Liver (tissue), 9 donors: ENCODE results near the gene TRPC4AP. TPM values are rescaled to one million over a fixed set of nuclear protein-coding genes. Genes with fewer than 3 reads are reported as not detected.

Experiments used
- DNase-seq: peaks from one replicate; pipeline ENCODE4 v3.0.0-alpha.2; 2017; ENCODE audit warnings: low spot score
- H3K27ac ChIP-seq, 2 donors: one replicate each; pipeline ENCODE4 v1.7.0; 2013; ENCODE audit warnings: inconsistent platforms in 2 of 2, low read length in 2 of 2, control low read depth in 1 of 2, low read depth in 1 of 2, mild to moderate bottlenecking in 1 of 2
- H3K27me3 ChIP-seq, 4 donors: one replicate each; pipeline versions ENCODE4 v1.6.1 to v1.7.0; 2013; ENCODE audit warnings: low read length in 3 of 4, inconsistent platforms in 1 of 4, mild to moderate bottlenecking in 1 of 4, moderate library complexity in 1 of 4; ENCODE audit not compliant: control insufficient read depth in 4 of 4, insufficient read depth in 4 of 4
- H3K36me3 ChIP-seq, 4 donors: one replicate each; pipeline versions ENCODE4 v1.6.1 to v1.7.0; 2013; ENCODE audit warnings: low read length in 3 of 4, mild to moderate bottlenecking in 3 of 4, low read depth in 1 of 4, moderate library complexity in 1 of 4; ENCODE audit not compliant: control insufficient read depth in 4 of 4, insufficient read depth in 3 of 4
- H3K4me1 ChIP-seq, 4 donors: one replicate each; pipeline versions ENCODE4 v1.6.1 to v1.7.0; 2013; ENCODE audit warnings: low read length in 3 of 4, mild to moderate bottlenecking in 3 of 4, moderate library complexity in 1 of 4; ENCODE audit not compliant: control insufficient read depth in 4 of 4, insufficient read depth in 4 of 4
- H3K4me3 ChIP-seq, 3 donors: one replicate each; pipeline versions ENCODE4 v1.6.1 to v1.7.0; 2013; ENCODE audit warnings: low read length in 3 of 3, control low read depth in 1 of 3, low read depth in 1 of 3, mild to moderate bottlenecking in 1 of 3
- H3K9ac ChIP-seq, 2 donors: one replicate each; pipeline ENCODE4 v1.7.0; 2013; ENCODE audit warnings: low read length in 2 of 2, mild to moderate bottlenecking in 2 of 2, moderate library complexity in 2 of 2, control low read depth in 1 of 2, low read depth in 1 of 2
- H3K9me3 ChIP-seq, 4 donors: one replicate each; pipeline versions ENCODE4 v1.6.1 to v1.7.0; 2013; ENCODE audit warnings: low read length in 3 of 4; ENCODE audit not compliant: control insufficient read depth in 4 of 4
- CTCF ChIP-seq: fragments of 150-350 bp; IDR thresholded peaks from 2 replicates; pipeline ENCODE4 v1.5.1; 2017; ENCODE audit warnings: improper control_type of control experiment, low read depth, low read length; ENCODE audit not compliant: missing input control
- FOXA1 ChIP-seq: IDR thresholded peaks from 2 replicates; pipeline ENCODE4 v1.6.1; 2016; ENCODE audit warnings: antibody characterized with exemption
- FOXA2 ChIP-seq: IDR thresholded peaks from 2 replicates; pipeline ENCODE4 v1.6.1; 2016; ENCODE audit warnings: antibody characterized with exemption
- GABPA ChIP-seq, 2 donors: IDR thresholded peaks in 1 of 2; conservative IDR thresholded peaks in 1 of 2; 2 replicates each; pipeline ENCODE4 v1.6.1; 2016; ENCODE audit warnings: antibody characterized with exemption in 2 of 2, mild to moderate bottlenecking in 1 of 2, moderate library complexity in 1 of 2
- HNF4A ChIP-seq, 2 donors: conservative IDR thresholded peaks; 2 replicates each; pipeline ENCODE4 v1.6.1; 2016; ENCODE audit warnings: antibody characterized with exemption in 2 of 2, mild to moderate bottlenecking in 2 of 2
- HNF4G ChIP-seq: IDR thresholded peaks from 2 replicates; pipeline ENCODE4 v1.6.1; 2016; ENCODE audit warnings: antibody characterized with exemption
- JUND ChIP-seq, 2 donors: IDR thresholded peaks; 2 replicates each; pipeline ENCODE4 v1.6.1; 2016; ENCODE audit warnings: antibody characterized with exemption in 2 of 2
- NR2F2 ChIP-seq: IDR thresholded peaks from 2 replicates; pipeline ENCODE4 v1.6.1; 2016; ENCODE audit warnings: antibody characterized with exemption
- RAD21 ChIP-seq, 2 donors: IDR thresholded peaks; 2 replicates each; pipeline ENCODE4 v1.6.1; 2016; ENCODE audit warnings: antibody characterized with exemption in 2 of 2, mild to moderate bottlenecking in 2 of 2
- RXRA ChIP-seq, 2 donors: IDR thresholded peaks; 2 replicates each; pipeline ENCODE4 v1.6.1; 2017 to 2018; ENCODE audit warnings: antibody characterized with exemption in 2 of 2, mild to moderate bottlenecking in 1 of 2
- SP1 ChIP-seq: IDR thresholded peaks from 2 replicates; pipeline ENCODE4 v1.6.1; 2018; ENCODE audit warnings: antibody characterized with exemption, mild to moderate bottlenecking
- TAF1 ChIP-seq: conservative IDR thresholded peaks from 2 replicates; pipeline ENCODE4 v1.6.1; 2016; ENCODE audit warnings: antibody characterized with exemption, mild to moderate bottlenecking
- YY1 ChIP-seq: IDR thresholded peaks from 2 replicates; pipeline ENCODE4 v1.6.1; 2016; ENCODE audit warnings: antibody characterized with exemption, mild to moderate bottlenecking
- ZBTB33 ChIP-seq: IDR thresholded peaks from 2 replicates; pipeline ENCODE4 v1.6.1; 2016; ENCODE audit warnings: antibody characterized with exemption
- WGBS: extraction: QIAGEN DNeasy Blood & Tissue Kit; methylation state at CpG from one replicate; pipeline ENCODE4 v1.1.7; 2013; 5-methylcytosine and 5-hydroxymethylcytosine counted together
- polyA plus RNA-seq, 2 donors: library from polyadenylated mRNA; stranded (reverse) in 1 of 2; unstranded in 1 of 2; fragments of 200-250 nt in 1 of 2; fragments of >200 nt in 1 of 2; fragmentation: Nextera tagmentation in 1 of 2; extraction: Ambion mirVana in 1 of 2; gene quantifications; one replicate each; pipeline versions ENCODE4 v1.2.1 to v1.2.3, GENCODE V29; 2013 to 2015
- total RNA-seq, 2 donors: library from RNA; depleted of rRNA; stranded (reverse); fragments of >200 nt; gene quantifications; one replicate each; pipeline ENCODE4 v1.2.3, GENCODE V29; 2014
- TF ChIP-seq, protein P1 (sequence below): IDR thresholded peaks from 2 replicates; pipeline ENCODE4 v1.6.1; 2016; ENCODE audit warnings: antibody characterized with exemption
- TF ChIP-seq, protein P2 (sequence below): IDR thresholded peaks from 2 replicates; pipeline ENCODE4 v1.6.1; 2016; ENCODE audit warnings: antibody characterized with exemption, mild to moderate bottlenecking
- TF ChIP-seq, protein P3 (sequence below): IDR thresholded peaks from 2 replicates; pipeline ENCODE4 v1.6.1; 2016; ENCODE audit warnings: antibody characterized with exemption
- donor health status: healthy.
- donor health status: healthy.
- donor health status: healthy.
- donor health status: healthy.
- donor health status: healthy.

TRPC4AP gene
- total and polyA plus RNA-seq, 4 donors, result 26.3 to 57.2 (median 33.8) TPM

DNA sequence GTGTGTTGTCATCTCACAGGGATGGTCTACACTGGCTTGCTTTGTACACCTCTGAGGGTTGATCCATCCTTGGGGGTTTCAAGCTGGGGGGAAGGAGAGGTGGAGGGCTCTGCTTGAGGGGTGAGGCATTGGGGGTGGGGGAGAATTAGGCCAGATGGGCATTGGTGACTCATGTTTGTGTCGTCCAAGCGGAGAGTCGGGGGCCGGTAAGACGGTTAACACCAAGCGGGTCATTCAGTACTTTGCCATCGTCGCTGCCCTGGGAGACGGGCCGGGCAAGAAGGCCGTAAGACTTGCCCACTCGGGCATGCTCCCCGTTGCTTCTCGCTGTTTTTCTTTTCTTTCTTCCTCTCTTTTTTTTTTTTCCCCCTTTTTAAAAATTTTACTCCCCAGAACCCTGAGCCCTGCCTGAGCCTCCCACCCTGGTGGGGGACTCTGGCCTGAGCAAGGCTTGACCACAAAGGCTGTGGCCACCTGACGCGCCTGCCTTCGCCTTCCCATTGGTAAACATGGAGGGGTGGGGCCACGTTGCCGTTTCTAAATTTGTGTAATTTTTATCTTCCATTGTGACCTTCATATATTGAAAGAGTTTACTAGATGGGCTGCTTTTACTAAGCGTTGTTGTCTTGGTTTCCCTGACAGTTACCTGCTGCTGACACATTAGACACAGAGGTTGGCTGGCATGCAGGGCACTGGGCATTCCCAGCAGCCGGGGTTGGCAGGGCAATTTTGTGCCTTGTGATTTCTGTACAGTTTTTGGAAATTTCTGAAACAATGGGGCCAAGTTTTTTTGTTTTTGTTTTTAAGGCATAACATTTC, 110.1 kb downstream of the TRPC4AP start:
- H3K9ac ChIP-seq, result no peak overlapping the region
- H3K36me3 ChIP-seq, result no peaks in the 10 kb centered on the region
- peaks cover 0 to 2% (median 0%) of the 10 kb centered on the region in 4 donors for H3K27me3 ChIP-seq
- no peak for DNase-seq
- H3K27ac ChIP-seq, result no peak overlapping the region
- WGBS, result 91% methylated on average over 21 of the region's 21 CpGs
- H3K9me3 ChIP-seq, result no peaks in the 10 kb centered on the region
- H3K4me1 ChIP-seq, result no peaks in the 10 kb centered on the region
- no peak for TF ChIP-seq SP1
- no peak for TF ChIP-seq HNF4G
- no peak for TF ChIP-seq NR2F2
- TF ChIP-seq, protein P1, sequence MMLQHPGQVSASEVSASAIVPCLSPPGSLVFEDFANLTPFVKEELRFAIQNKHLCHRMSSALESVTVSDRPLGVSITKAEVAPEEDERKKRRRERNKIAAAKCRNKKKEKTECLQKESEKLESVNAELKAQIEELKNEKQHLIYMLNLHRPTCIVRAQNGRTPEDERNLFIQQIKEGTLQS, result no peak
- TF ChIP-seq GABPA (IDR thresholded peaks at IDR 0.05 in 1 of 2, conservative IDR thresholded peaks at IDR 0.05 in 1 of 2), result no peak
- TF ChIP-seq TAF1, result no peak
- TF ChIP-seq JUND (IDR thresholded peaks at IDR 0.05), result no peak
- no peak for TF ChIP-seq ZBTB33
- TF ChIP-seq FOXA2, result no peak
- TF ChIP-seq, protein P2, sequence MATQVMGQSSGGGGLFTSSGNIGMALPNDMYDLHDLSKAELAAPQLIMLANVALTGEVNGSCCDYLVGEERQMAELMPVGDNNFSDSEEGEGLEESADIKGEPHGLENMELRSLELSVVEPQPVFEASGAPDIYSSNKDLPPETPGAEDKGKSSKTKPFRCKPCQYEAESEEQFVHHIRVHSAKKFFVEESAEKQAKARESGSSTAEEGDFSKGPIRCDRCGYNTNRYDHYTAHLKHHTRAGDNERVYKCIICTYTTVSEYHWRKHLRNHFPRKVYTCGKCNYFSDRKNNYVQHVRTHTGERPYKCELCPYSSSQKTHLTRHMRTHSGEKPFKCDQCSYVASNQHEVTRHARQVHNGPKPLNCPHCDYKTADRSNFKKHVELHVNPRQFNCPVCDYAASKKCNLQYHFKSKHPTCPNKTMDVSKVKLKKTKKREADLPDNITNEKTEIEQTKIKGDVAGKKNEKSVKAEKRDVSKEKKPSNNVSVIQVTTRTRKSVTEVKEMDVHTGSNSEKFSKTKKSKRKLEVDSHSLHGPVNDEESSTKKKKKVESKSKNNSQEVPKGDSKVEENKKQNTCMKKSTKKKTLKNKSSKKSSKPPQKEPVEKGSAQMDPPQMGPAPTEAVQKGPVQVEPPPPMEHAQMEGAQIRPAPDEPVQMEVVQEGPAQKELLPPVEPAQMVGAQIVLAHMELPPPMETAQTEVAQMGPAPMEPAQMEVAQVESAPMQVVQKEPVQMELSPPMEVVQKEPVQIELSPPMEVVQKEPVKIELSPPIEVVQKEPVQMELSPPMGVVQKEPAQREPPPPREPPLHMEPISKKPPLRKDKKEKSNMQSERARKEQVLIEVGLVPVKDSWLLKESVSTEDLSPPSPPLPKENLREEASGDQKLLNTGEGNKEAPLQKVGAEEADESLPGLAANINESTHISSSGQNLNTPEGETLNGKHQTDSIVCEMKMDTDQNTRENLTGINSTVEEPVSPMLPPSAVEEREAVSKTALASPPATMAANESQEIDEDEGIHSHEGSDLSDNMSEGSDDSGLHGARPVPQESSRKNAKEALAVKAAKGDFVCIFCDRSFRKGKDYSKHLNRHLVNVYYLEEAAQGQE, result no peak
- TF ChIP-seq FOXA1, result no peak
- H3K4me3 ChIP-seq, result no peak overlapping the region

GRCh38 chr20:34980543-34981233, 111.9 kb downstream of the TRPC4AP start:
- DNase-seq, result no peak
- no peak overlapping the region for H3K27ac ChIP-seq
- 95% methylated on average over 22 of the region's 22 CpGs for WGBS
- TF ChIP-seq SP1 (no peak), CTCF (no peak), NR2F2 (no peak), FOXA2 (no peak), HNF4A (conservative IDR thresholded peaks at IDR 0.05) (no peak), HNF4G (no peak), RXRA (IDR thresholded peaks at IDR 0.05) (no peak), JUND (IDR thresholded peaks at IDR 0.05) (no peak), RAD21 (IDR thresholded peaks at IDR 0.05) (no peak), YY1 (no peak), GABPA (IDR thresholded peaks at IDR 0.05 in 1 of 2, conservative IDR thresholded peaks at IDR 0.05 in 1 of 2) (no peak), FOXA1 (no peak)
- TF ChIP-seq, protein P2, result no peak
- TF ChIP-seq, protein P3, sequence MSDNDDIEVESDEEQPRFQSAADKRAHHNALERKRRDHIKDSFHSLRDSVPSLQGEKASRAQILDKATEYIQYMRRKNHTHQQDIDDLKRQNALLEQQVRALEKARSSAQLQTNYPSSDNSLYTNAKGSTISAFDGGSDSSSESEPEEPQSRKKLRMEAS, result no peak
- TF ChIP-seq, protein P1, result no peak
- H3K9me3 ChIP-seq, result no peaks in the 10 kb centered on the region
- H3K4me3 ChIP-seq, result no peak overlapping the region
- no peaks in the 10 kb centered on the region for H3K4me1 ChIP-seq
- H3K27me3 ChIP-seq, result peaks cover 0 to 2% (median 0%) of the 10 kb centered on the region in 4 donors
- no peaks in the 10 kb centered on the region for H3K36me3 ChIP-seq
- H3K9ac ChIP-seq, result no peak overlapping the region
